ENCODE data around the gene SYT17.

SYT17 gene

GRCh38 chr16:19142939-19143598, 25.0 kb upstream of the SYT17 start:
- no peaks in the 10 kb centered on the region for H3K9me3 ChIP-seq (ENCODE audit: control insufficient read depth, insufficient read depth, low read length)
- no peak overlapping the region for H3K4me3 ChIP-seq (ENCODE audit: low read depth, low read length)
- H3K36me3 ChIP-seq (ENCODE audit: control insufficient read depth, insufficient read depth, low read length), result no peaks in the 10 kb centered on the region
- H3K9ac ChIP-seq (ENCODE audit: low read depth, low read length), result no peak overlapping the region
- H3K27me3 ChIP-seq (ENCODE audit: control insufficient read depth, insufficient read depth, low read length), result no peaks in the 10 kb centered on the region
- H3K4me1 ChIP-seq (ENCODE audit: control insufficient read depth, insufficient read depth, low read length), result no peaks in the 10 kb centered on the region

DNA sequence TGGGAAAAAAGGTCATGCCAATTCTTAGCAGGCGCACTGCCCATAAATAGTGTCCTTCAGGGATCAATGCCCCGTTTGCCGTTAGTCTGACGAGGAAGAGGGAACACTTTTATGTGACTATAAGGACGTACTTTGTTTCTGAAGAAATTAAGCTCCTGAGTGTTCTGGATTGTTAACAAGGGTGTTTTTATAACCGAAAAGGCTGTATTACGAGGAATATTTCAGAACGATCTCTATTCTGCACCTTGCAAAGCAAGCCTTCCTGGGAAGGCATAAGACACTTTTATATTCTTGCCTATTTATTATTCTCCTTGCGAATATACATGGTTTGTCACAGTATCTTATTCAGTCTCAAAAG, 24.5 kb upstream of the SYT17 start:
- no peaks in the 10 kb centered on the region for H3K4me1 ChIP-seq (ENCODE audit: control insufficient read depth, insufficient read depth, low read length)

DNA sequence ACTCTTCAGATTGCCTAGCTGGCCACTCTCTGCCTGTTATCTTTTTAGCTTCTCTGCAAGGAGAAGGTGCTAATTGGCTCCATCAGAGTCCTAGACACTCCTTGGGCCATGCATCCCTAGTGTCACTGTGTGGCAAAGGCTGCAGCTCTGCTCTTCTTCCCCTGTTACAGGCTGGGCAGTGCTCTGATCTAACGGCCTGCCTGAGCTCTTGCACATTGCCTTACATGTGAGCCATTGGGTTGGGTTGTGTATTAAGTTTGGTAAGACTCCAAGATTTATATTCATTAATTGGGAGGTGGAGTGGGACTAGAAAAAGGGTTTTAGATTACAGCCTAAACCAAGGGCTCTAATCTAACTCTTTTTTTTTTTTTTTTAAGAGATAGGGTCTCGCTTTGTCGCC, 23.0 kb upstream of the SYT17 start:
- Histone ChIP-seq H3K4me3 (ENCODE audit: low read depth, low read length) (no peak overlapping the region), H3K36me3 (ENCODE audit: control insufficient read depth, insufficient read depth, low read length) (no peaks in the 10 kb centered on the region), H3K9ac (ENCODE audit: low read depth, low read length) (no peak overlapping the region), H3K9me3 (ENCODE audit: control insufficient read depth, insufficient read depth, low read length) (no peaks in the 10 kb centered on the region), H3K4me1 (ENCODE audit: control insufficient read depth, insufficient read depth, low read length) (no peaks in the 10 kb centered on the region), H3K27me3 (ENCODE audit: control insufficient read depth, insufficient read depth, low read length) (peaks cover 3% of the 10 kb centered on the region)

More for the DNA sequence above, 24.5 kb upstream of the SYT17 start:
- Histone ChIP-seq H3K9me3 (ENCODE audit: control insufficient read depth, insufficient read depth, low read length) (no peaks in the 10 kb centered on the region), H3K9ac (ENCODE audit: low read depth, low read length) (no peak overlapping the region), H3K4me3 (ENCODE audit: low read depth, low read length) (no peak overlapping the region), H3K36me3 (ENCODE audit: control insufficient read depth, insufficient read depth, low read length) (no peaks in the 10 kb centered on the region), H3K27me3 (ENCODE audit: control insufficient read depth, insufficient read depth, low read length) (no peaks in the 10 kb centered on the region)

- H3K27me3 ChIP-seq (ENCODE audit: control insufficient read depth, insufficient read depth, low read length), result peaks cover 3% of the 10 kb centered on the region
- H3K36me3 ChIP-seq (ENCODE audit: control insufficient read depth, insufficient read depth, low read length), result no peaks in the 10 kb centered on the region
- H3K4me1 ChIP-seq (ENCODE audit: control insufficient read depth, insufficient read depth, low read length), result no peaks in the 10 kb centered on the region
- no peaks in the 10 kb centered on the region for H3K9me3 ChIP-seq (ENCODE audit: control insufficient read depth, insufficient read depth, low read length)
- H3K9ac ChIP-seq (ENCODE audit: low read depth, low read length), result no peak overlapping the region
- no peak overlapping the region for H3K4me3 ChIP-seq (ENCODE audit: low read depth, low read length)
Measured at GRCh38 chr16:19147126-19147525, 20.9 kb upstream of the SYT17 start.

DNA sequence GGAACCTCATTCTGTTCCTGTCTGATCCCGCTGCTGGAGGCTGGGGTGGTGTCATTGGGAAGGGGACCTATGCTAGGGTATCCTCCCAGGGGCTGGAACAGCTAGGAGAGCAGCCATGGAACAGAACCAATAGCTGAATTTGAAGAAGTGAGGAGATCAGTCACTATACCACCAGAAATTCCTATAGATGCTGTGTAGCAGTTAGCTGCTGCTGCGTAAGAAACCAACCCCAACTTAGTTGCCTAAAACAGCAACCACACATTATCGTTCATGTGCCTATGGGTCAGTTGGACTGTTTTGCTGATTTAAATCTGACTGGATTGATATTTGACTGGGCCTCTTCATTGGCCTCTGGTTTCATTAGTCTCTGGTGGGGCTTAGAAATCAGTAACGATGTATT, 20.4 kb upstream of the SYT17 start:
- H3K4me1 ChIP-seq (ENCODE audit: control insufficient read depth, insufficient read depth, low read length), result no peaks in the 10 kb centered on the region
- H3K9ac ChIP-seq (ENCODE audit: low read depth, low read length), result no peak overlapping the region
- peaks cover 3% of the 10 kb centered on the region for H3K27me3 ChIP-seq (ENCODE audit: control insufficient read depth, insufficient read depth, low read length)
- no peak overlapping the region for H3K4me3 ChIP-seq (ENCODE audit: low read depth, low read length)
- no peaks in the 10 kb centered on the region for H3K36me3 ChIP-seq (ENCODE audit: control insufficient read depth, insufficient read depth, low read length)
- H3K9me3 ChIP-seq (ENCODE audit: control insufficient read depth, insufficient read depth, low read length), result no peaks in the 10 kb centered on the region

GRCh38 chr16:19148189-19148588, 19.9 kb upstream of the SYT17 start:
- H3K4me1 ChIP-seq (ENCODE audit: control insufficient read depth, insufficient read depth, low read length), result no peaks in the 10 kb centered on the region
- no peak overlapping the region for H3K4me3 ChIP-seq (ENCODE audit: low read depth, low read length)
- no peaks in the 10 kb centered on the region for H3K9me3 ChIP-seq (ENCODE audit: control insufficient read depth, insufficient read depth, low read length)
- no peaks in the 10 kb centered on the region for H3K36me3 ChIP-seq (ENCODE audit: control insufficient read depth, insufficient read depth, low read length)
- H3K9ac ChIP-seq (ENCODE audit: low read depth, low read length), result no peak overlapping the region
- peaks cover 3% of the 10 kb centered on the region for H3K27me3 ChIP-seq (ENCODE audit: control insufficient read depth, insufficient read depth, low read length)

- no peak overlapping the region for H3K4me3 ChIP-seq (ENCODE audit: low read depth, low read length)
- peaks cover 3% of the 10 kb centered on the region for H3K9me3 ChIP-seq (ENCODE audit: control insufficient read depth, insufficient read depth, low read length)
- H3K36me3 ChIP-seq (ENCODE audit: control insufficient read depth, insufficient read depth, low read length), result no peaks in the 10 kb centered on the region
- H3K9ac ChIP-seq (ENCODE audit: low read depth, low read length), result no peak overlapping the region
- peaks cover 6% of the 10 kb centered on the region for H3K27me3 ChIP-seq (ENCODE audit: control insufficient read depth, insufficient read depth, low read length)
- no peaks in the 10 kb centered on the region for H3K4me1 ChIP-seq (ENCODE audit: control insufficient read depth, insufficient read depth, low read length)
Measured at GRCh38 chr16:19151310-19151709, 16.7 kb upstream of the SYT17 start.

- no peak overlapping the region for H3K9ac ChIP-seq (ENCODE audit: low read depth, low read length)
- H3K36me3 ChIP-seq (ENCODE audit: control insufficient read depth, insufficient read depth, low read length), result no peaks in the 10 kb centered on the region
- peaks cover 3% of the 10 kb centered on the region for H3K9me3 ChIP-seq (ENCODE audit: control insufficient read depth, insufficient read depth, low read length)
- peaks cover 6% of the 10 kb centered on the region for H3K27me3 ChIP-seq (ENCODE audit: control insufficient read depth, insufficient read depth, low read length)
- H3K4me3 ChIP-seq (ENCODE audit: low read depth, low read length), result no peak overlapping the region
- no peaks in the 10 kb centered on the region for H3K4me1 ChIP-seq (ENCODE audit: control insufficient read depth, insufficient read depth, low read length)
Measured at GRCh38 chr16:19152042-19152441, 16.0 kb upstream of the SYT17 start.

GRCh38 chr16:19153876-19154275, 14.2 kb upstream of the SYT17 start:
- Histone ChIP-seq H3K4me3 (ENCODE audit: low read depth, low read length) (no peak overlapping the region), H3K9me3 (ENCODE audit: control insufficient read depth, insufficient read depth, low read length) (peaks cover 3% of the 10 kb centered on the region), H3K36me3 (ENCODE audit: control insufficient read depth, insufficient read depth, low read length) (no peaks in the 10 kb centered on the region), H3K9ac (ENCODE audit: low read depth, low read length) (no peak overlapping the region), H3K4me1 (ENCODE audit: control insufficient read depth, insufficient read depth, low read length) (no peaks in the 10 kb centered on the region), H3K27me3 (ENCODE audit: control insufficient read depth, insufficient read depth, low read length) (peaks cover 13% of the 10 kb centered on the region)

GRCh38 chr16:19162085-19162484, 6.0 kb upstream of the SYT17 start:
- H3K27me3 ChIP-seq (ENCODE audit: control insufficient read depth, insufficient read depth, low read length), result peaks cover 8% of the 10 kb centered on the region
- no peaks in the 10 kb centered on the region for H3K4me1 ChIP-seq (ENCODE audit: control insufficient read depth, insufficient read depth, low read length)

DNA sequence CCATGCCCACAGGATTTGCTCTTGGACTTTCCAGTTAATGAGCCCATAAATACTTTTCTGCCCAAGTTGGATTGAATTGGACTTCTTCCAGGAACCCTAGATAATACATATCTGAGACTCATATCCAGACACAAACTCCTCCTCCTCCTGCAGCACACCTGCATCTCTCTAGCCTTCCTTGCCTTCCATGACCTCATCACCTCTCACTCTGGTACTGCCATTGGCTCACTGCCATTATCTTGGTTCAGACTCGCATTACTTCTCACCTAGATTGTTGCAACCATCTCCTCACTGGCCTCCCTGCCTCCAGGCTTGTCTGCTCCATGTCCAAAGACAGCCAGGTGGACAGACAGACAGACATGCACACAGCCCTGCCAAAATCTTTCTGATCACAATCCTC, 4.8 kb upstream of the SYT17 start:
- Histone ChIP-seq H3K4me1 (ENCODE audit: control insufficient read depth, insufficient read depth, low read length) (no peaks in the 10 kb centered on the region), H3K36me3 (ENCODE audit: control insufficient read depth, insufficient read depth, low read length) (no peaks in the 10 kb centered on the region), H3K27me3 (ENCODE audit: control insufficient read depth, insufficient read depth, low read length) (no peaks in the 10 kb centered on the region), H3K9me3 (ENCODE audit: control insufficient read depth, insufficient read depth, low read length) (no peaks in the 10 kb centered on the region), H3K9ac (ENCODE audit: low read depth, low read length) (no peak overlapping the region), H3K4me3 (ENCODE audit: low read depth, low read length) (no peak overlapping the region)

More at GRCh38 chr16:19162085-19162484, 6.0 kb upstream of the SYT17 start:
- H3K9me3 ChIP-seq (ENCODE audit: control insufficient read depth, insufficient read depth, low read length), result no peaks in the 10 kb centered on the region
- H3K4me3 ChIP-seq (ENCODE audit: low read depth, low read length), result no peak overlapping the region
- no peak overlapping the region for H3K9ac ChIP-seq (ENCODE audit: low read depth, low read length)
- no peaks in the 10 kb centered on the region for H3K36me3 ChIP-seq (ENCODE audit: control insufficient read depth, insufficient read depth, low read length)

DNA sequence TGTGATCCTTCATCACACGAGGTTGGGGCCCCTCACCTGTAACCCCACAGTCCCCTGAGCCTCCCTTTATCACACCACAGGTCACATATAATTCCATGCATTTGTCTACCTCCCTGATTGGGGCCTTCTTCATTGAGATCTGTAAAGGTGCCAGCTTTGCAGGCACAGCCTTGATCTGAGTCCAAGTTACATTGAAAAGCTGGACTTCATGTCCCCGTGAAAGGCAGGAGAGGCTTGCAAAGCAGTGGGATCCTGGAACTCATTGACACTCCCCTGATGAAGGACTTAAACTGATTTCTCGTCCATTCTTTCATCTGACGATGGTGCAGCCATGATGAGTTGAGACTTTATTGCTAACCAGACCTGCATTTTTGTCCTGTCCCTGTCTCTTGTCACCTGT, 3.8 kb upstream of the SYT17 start:
- Histone ChIP-seq H3K27me3 (ENCODE audit: control insufficient read depth, insufficient read depth, low read length) (peaks cover 4% of the 10 kb centered on the region), H3K4me1 (ENCODE audit: control insufficient read depth, insufficient read depth, low read length) (peaks cover under 1% of the 10 kb centered on the region), H3K4me3 (ENCODE audit: low read depth, low read length) (no peak overlapping the region), H3K36me3 (ENCODE audit: control insufficient read depth, insufficient read depth, low read length) (no peaks in the 10 kb centered on the region), H3K9me3 (ENCODE audit: control insufficient read depth, insufficient read depth, low read length) (no peaks in the 10 kb centered on the region), H3K9ac (ENCODE audit: low read depth, low read length) (no peak overlapping the region)
